Stimulated activated CD8-positive, alpha-beta memory T cell treated with anti-CD3 and anti-CD28 coated beads, Interleukin-12 subunit alpha, Interleukin-12 subunit beta, amount 100 ng/mL, for 1 hour (primary cell): ENCODE data around the gene ARRB1.

Experiments
- DNase-seq: peaks from one replicate; pipeline ENCODE4 v3.0.0-alpha.2; 2020; ENCODE audit warnings: low read depth

ARRB1 gene

GRCh38 chr11:75246671-75247350, 104.7 kb downstream of the ARRB1 start:
- DNase-seq, result no peak

- no peak for DNase-seq
Observed at GRCh38 chr11:75246006-75246670, 105.3 kb downstream of the ARRB1 start.

GRCh38 chr11:75245356-75246005, 106.0 kb downstream of the ARRB1 start:
- DNase-seq, result no peak

GRCh38 chr11:75244052-75244814, 107.2 kb downstream of the ARRB1 start:
- no peak for DNase-seq

- DNase-seq, result no peak
Observed at GRCh38 chr11:75242722-75243600, 108.5 kb downstream of the ARRB1 start.

- no peak for DNase-seq
Observed at GRCh38 chr11:75241906-75242644, 109.4 kb downstream of the ARRB1 start.

- DNase-seq, result peak; percentile 69
Observed at GRCh38 chr11:75241036-75241905, 110.2 kb downstream of the ARRB1 start.

- no peak for DNase-seq
Observed at GRCh38 chr11:75240311-75241035, 111.0 kb downstream of the ARRB1 start, which contains the start of gene TPBGL. Gene TPBGL, plus strand, starts transcription at chr11:75240774. Its CDS starts 276 bp downstream, at chr11:75241050.

GRCh38 chr11:75239531-75240290, 111.8 kb downstream of the ARRB1 start:
- no peak for DNase-seq

- DNase-seq, result no peak
Observed at GRCh38 chr11:75238595-75239440, 112.6 kb downstream of the ARRB1 start.

- DNase-seq, result no peak
Observed at GRCh38 chr11:75237050-75237449, 114.4 kb downstream of the ARRB1 start.

GRCh38 chr11:75236062-75236461, 115.4 kb downstream of the ARRB1 start:
- no peak for DNase-seq

- DNase-seq, result no peak
Observed at GRCh38 chr11:75233754-75234172, 117.7 kb downstream of the ARRB1 start.

- no peak for DNase-seq
Observed at GRCh38 chr11:75230621-75231020, 120.8 kb downstream of the ARRB1 start.

- DNase-seq, result no peak
Observed at GRCh38 chr11:75229466-75229865, 122.0 kb downstream of the ARRB1 start.

GRCh38 chr11:75225794-75226193, 125.7 kb downstream of the ARRB1 start:
- no peak for DNase-seq

- DNase-seq, result no peak
Observed at GRCh38 chr11:75223954-75224643, 127.4 kb downstream of the ARRB1 start.
